NOMO-1 treated with DMSO at 0.1 percent for 48 hours (cell line): Measurements from ENCODE around the gene LCE3C.
A peak's percentile ranks its signal among the peaks of the same experiment; 100 is the strongest.
"Not testable (repeated sequence)": the region's sequence is repeated elsewhere in the genome, so short reads cannot be mapped to it uniquely, and the experiment has no call there.

Source experiments
- DNase-seq: peaks from one replicate; lab custom pipeline; 2025; ENCODE audit not compliant: unreplicated experiment; lab: John Stamatoyannopoulos, UW

The LCE3C gene

GRCh38 chr1:152599934-152600333 is at the start of gene LCE3C:
TSS of gene LCE3C (plus strand) at chr1:152600234. CDS start at chr1:152600732, 498 bp downstream.
- DNase-seq: no peak

GRCh38 chr1:152565115-152565514 is 34.9 kb upstream of the LCE3C start:
- DNase-seq: no peak

GRCh38 chr1:152565535-152566215 is 34.4 kb upstream of the LCE3C start:
- DNase-seq: no peak

- DNase-seq: no peak
These were observed 33.4 kb upstream of the LCE3C start, which contains the start of gene LCE3E for GRCh38 chr1:152566681-152567080. TSS of gene LCE3E (minus strand) at chr1:152566780. CDS start at chr1:152566208, 572 bp downstream.

- DNase-seq: no peak
These were observed 22.9 kb upstream of the LCE3C start for GRCh38 chr1:152577168-152577567.

- not testable (repeated sequence) for DNase-seq
These were observed 20.5 kb upstream of the LCE3C start for GRCh38 chr1:152579526-152579925.

GRCh38 chr1:152580433-152580832 is 19.6 kb upstream of the LCE3C start, which contains the start of gene LCE3D:
TSS of gene LCE3D (minus strand) at chr1:152580516. CDS start at chr1:152579936, 580 bp downstream.
- no peak for DNase-seq

GRCh38 chr1:152582647-152583046 is 17.4 kb upstream of the LCE3C start:
- DNase-seq: no peak

GRCh38 chr1:152585586-152585985 is 14.4 kb upstream of the LCE3C start:
- no peak for DNase-seq

GRCh38 chr1:152596986-152597385 is 3.0 kb upstream of the LCE3C start:
- no peak for DNase-seq

- no peak for DNase-seq
These were observed 13.5 kb downstream of the LCE3C start, which contains the start of gene LCE3B for GRCh38 chr1:152613511-152613910. TSS of gene LCE3B (plus strand) at chr1:152613811. CDS start at chr1:152613811, 0 bp downstream.

- DNase-seq: no peak
These were observed 22.0 kb downstream of the LCE3C start for GRCh38 chr1:152621993-152622392.

GRCh38 chr1:152622803-152623202 is 22.8 kb downstream of the LCE3C start, which contains the start of gene LCE3A:
TSS of gene LCE3A (minus strand) at chr1:152623103. CDS start at chr1:152623103, 0 bp downstream.
- peak; percentile 39 for DNase-seq

- no peak for DNase-seq
These were observed 23.3 kb downstream of the LCE3C start for GRCh38 chr1:152623203-152623844.

- DNase-seq: no peak
These were observed 26.7 kb downstream of the LCE3C start for GRCh38 chr1:152626744-152627143.

GRCh38 chr1:152630596-152630995 is 30.6 kb downstream of the LCE3C start:
- no peak for DNase-seq

GRCh38 chr1:152640351-152640750 is 40.3 kb downstream of the LCE3C start:
- no peak for DNase-seq

- DNase-seq: no peak
These were observed 43.9 kb downstream of the LCE3C start for GRCh38 chr1:152643945-152644344.

GRCh38 chr1:152645146-152645545 is 45.1 kb downstream of the LCE3C start:
- no peak for DNase-seq

GRCh38 chr1:152646656-152647055 is 46.6 kb downstream of the LCE3C start:
- no peak for DNase-seq
